VCaP (cell line): ENCODE data around the gene ADRA2B.
"Not testable (repeated sequence)": the region's sequence is repeated elsewhere in the genome, so short reads cannot be mapped to it uniquely, and the experiment has no call there.

Experiments used
- H3K27ac ChIP-seq: fragments of 450-650 bp; 2 replicates; pipeline ENCODE4 v1.5.1; 2017
- TF ChIP-seq, protein P1 (sequence below): fragments of 450-650 bp; conservative IDR thresholded peaks from 2 replicates; pipeline ENCODE4 v1.5.1; 2017; ENCODE audit warnings: mild to moderate bottlenecking, moderate library complexity

ADRA2B gene

GRCh38 chr2:96065381-96065930, 50.9 kb downstream of the ADRA2B start:
- TF ChIP-seq, protein P1, sequence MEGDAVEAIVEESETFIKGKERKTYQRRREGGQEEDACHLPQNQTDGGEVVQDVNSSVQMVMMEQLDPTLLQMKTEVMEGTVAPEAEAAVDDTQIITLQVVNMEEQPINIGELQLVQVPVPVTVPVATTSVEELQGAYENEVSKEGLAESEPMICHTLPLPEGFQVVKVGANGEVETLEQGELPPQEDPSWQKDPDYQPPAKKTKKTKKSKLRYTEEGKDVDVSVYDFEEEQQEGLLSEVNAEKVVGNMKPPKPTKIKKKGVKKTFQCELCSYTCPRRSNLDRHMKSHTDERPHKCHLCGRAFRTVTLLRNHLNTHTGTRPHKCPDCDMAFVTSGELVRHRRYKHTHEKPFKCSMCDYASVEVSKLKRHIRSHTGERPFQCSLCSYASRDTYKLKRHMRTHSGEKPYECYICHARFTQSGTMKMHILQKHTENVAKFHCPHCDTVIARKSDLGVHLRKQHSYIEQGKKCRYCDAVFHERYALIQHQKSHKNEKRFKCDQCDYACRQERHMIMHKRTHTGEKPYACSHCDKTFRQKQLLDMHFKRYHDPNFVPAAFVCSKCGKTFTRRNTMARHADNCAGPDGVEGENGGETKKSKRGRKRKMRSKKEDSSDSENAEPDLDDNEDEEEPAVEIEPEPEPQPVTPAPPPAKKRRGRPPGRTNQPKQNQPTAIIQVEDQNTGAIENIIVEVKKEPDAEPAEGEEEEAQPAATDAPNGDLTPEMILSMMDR, result no peak
- no peak overlapping the region for H3K27ac ChIP-seq

GRCh38 chr2:96064760-96065159, 51.6 kb downstream of the ADRA2B start:
- not testable (repeated sequence) for H3K27ac ChIP-seq

- not testable (repeated sequence) for H3K27ac ChIP-seq
Measured at GRCh38 chr2:96064047-96064675, 52.2 kb downstream of the ADRA2B start.

- not testable (repeated sequence) for H3K27ac ChIP-seq
Measured at GRCh38 chr2:96063116-96063899, 53.1 kb downstream of the ADRA2B start.
